MM.1S (cell line): Measurements from ENCODE around the gene FNDC1.

Experiments used
- DNase-seq: peaks from one replicate; pipeline ENCODE4 v3.0.0-alpha.2; 2015
- H2AFZ ChIP-seq: fragments of 300-600 bp; sonication (generic); 2 replicates; pipeline ENCODE4 v1.6.0; 2016; ENCODE audit warnings: antibody characterized with exemption, low read length
- H3F3A ChIP-seq: fragments of 300-600 bp; sonication (generic); 2 replicates; pipeline ENCODE4 v1.6.1; 2016; ENCODE audit warnings: mild to moderate bottlenecking, antibody characterized with exemption, low read length, moderate library complexity, mixed read lengths; ENCODE audit not compliant: insufficient read depth
- H3K27ac ChIP-seq: fragments of 300-600 bp; sonication (generic); 2 replicates; pipeline ENCODE4 v1.5.1; 2016; ENCODE audit warnings: mild to moderate bottlenecking, low read length
- H3K27me3 ChIP-seq: fragments of 300-600 bp; sonication (generic); replicated peaks from 2 replicates; pipeline ENCODE4 v1.6.0; 2016; ENCODE audit warnings: low read length; ENCODE audit not compliant: insufficient read depth
- H3K36me3 ChIP-seq: fragments of 300-600 bp; sonication (generic); replicated peaks from 2 replicates; pipeline ENCODE4 v1.6.1; 2016; ENCODE audit warnings: mild to moderate bottlenecking, low read length, mixed read lengths; ENCODE audit not compliant: insufficient read depth
- H3K4me1 ChIP-seq: fragments of 300-600 bp; sonication (generic); 2 replicates; pipeline ENCODE4 v1.6.1; 2016; ENCODE audit warnings: low read length, mixed read lengths
- H3K4me2 ChIP-seq: fragments of 300-600 bp; sonication (generic); 2 replicates; pipeline ENCODE4 v1.6.0; 2016; ENCODE audit warnings: low read depth, low read length
- H3K4me3 ChIP-seq: fragments of 300-600 bp; sonication (generic); 2 replicates; pipeline ENCODE4 v1.5.1; 2016; ENCODE audit warnings: low read length, mixed read lengths
- H3K79me2 ChIP-seq: fragments of 300-600 bp; sonication (generic); 2 replicates; pipeline ENCODE4 v1.6.1; 2016; ENCODE audit warnings: mixed run types, low read length, mixed read lengths
- H3K9ac ChIP-seq: fragments of 300-600 bp; sonication (generic); 2 replicates; pipeline ENCODE4 v1.6.1; 2016; ENCODE audit warnings: low read length, mixed read lengths
- H3K9me2 ChIP-seq: fragments of 300-600 bp; sonication (generic); replicated peaks from 2 replicates; pipeline ENCODE4 v1.6.1; 2016; ENCODE audit warnings: mild to moderate bottlenecking, low read length, mixed read lengths; ENCODE audit not compliant: insufficient read depth
- H3K9me3 ChIP-seq: fragments of 300-600 bp; sonication (generic); replicated peaks from 2 replicates; pipeline ENCODE4 v1.6.1; 2016; ENCODE audit warnings: mild to moderate bottlenecking, low read length, mixed read lengths; ENCODE audit not compliant: insufficient read depth
- H4K20me1 ChIP-seq: fragments of 300-600 bp; sonication (generic); 2 replicates; pipeline ENCODE4 v1.6.1; 2016; ENCODE audit warnings: mild to moderate bottlenecking, low read length, moderate library complexity, mixed read lengths; ENCODE audit not compliant: insufficient read depth
- CTCF ChIP-seq: fragments of 300-600 bp; sonication (generic); IDR thresholded peaks from 2 replicates; pipeline ENCODE4 v1.5.1; 2016; ENCODE audit warnings: antibody characterized with exemption, low read length, mixed read lengths
- EZH2 ChIP-seq: fragments of 300-600 bp; sonication (generic); optimal IDR thresholded peaks from 2 replicates; pipeline ENCODE3; 2017; ENCODE audit warnings: low read depth, mild to moderate bottlenecking, antibody characterized with exemption, low read length, mixed read lengths
- EZH2phosphoT487 ChIP-seq: fragments of 300-600 bp; sonication (generic); IDR thresholded peaks from 2 replicates; pipeline ENCODE4 v1.6.1; 2018; ENCODE audit warnings: antibody characterized with exemption, low read length

FNDC1 gene

GRCh38 chr6:159229651-159230051 is 60.5 kb downstream of the FNDC1 start:
- Histone ChIP-seq H4K20me1 (no peaks in the 10 kb centered on the region), H3K9me2 (no peaks in the 10 kb centered on the region), H3F3A (no peaks in the 10 kb centered on the region), H3K9ac (no peak overlapping the region), H3K36me3 (no peaks in the 10 kb centered on the region), H3K79me2 (no peaks in the 10 kb centered on the region), H3K4me1 (no peaks in the 10 kb centered on the region), H3K9me3 (no peaks in the 10 kb centered on the region), H2AFZ (no peak overlapping the region), H3K4me2 (no peak overlapping the region), H3K27ac (no peak overlapping the region), H3K4me3 (no peak overlapping the region), H3K27me3 (no peaks in the 10 kb centered on the region)
- DNase-seq = no peak
- TF ChIP-seq EZH2phosphoT487 = no peak
- no peak for TF ChIP-seq EZH2
- TF ChIP-seq CTCF = no peak

- Histone ChIP-seq H3K4me1 (no peaks in the 10 kb centered on the region), H3K4me2 (no peak overlapping the region), H3K27me3 (no peaks in the 10 kb centered on the region), H4K20me1 (no peaks in the 10 kb centered on the region), H3K79me2 (no peaks in the 10 kb centered on the region), H3F3A (no peaks in the 10 kb centered on the region), H3K9ac (no peak overlapping the region), H3K27ac (no peak overlapping the region), H3K4me3 (no peak overlapping the region), H3K36me3 (no peaks in the 10 kb centered on the region), H3K9me2 (no peaks in the 10 kb centered on the region), H3K9me3 (no peaks in the 10 kb centered on the region), H2AFZ (no peak overlapping the region)
- no peak for DNase-seq
- no peak for TF ChIP-seq EZH2
- no peak for TF ChIP-seq CTCF
- TF ChIP-seq EZH2phosphoT487 = no peak
Measured at GRCh38 chr6:159232106-159232645, 63.0 kb downstream of the FNDC1 start.

GRCh38 chr6:159232751-159233150 is 63.6 kb downstream of the FNDC1 start:
- H2AFZ ChIP-seq = no peak overlapping the region
- H3K4me3 ChIP-seq = no peak overlapping the region
- no peaks in the 10 kb centered on the region for H3K9me2 ChIP-seq
- TF ChIP-seq EZH2 (no peak), EZH2phosphoT487 (no peak), CTCF (no peak)
- no peaks in the 10 kb centered on the region for H4K20me1 ChIP-seq
- H3F3A ChIP-seq = no peaks in the 10 kb centered on the region
- H3K4me1 ChIP-seq = no peaks in the 10 kb centered on the region
- no peaks in the 10 kb centered on the region for H3K9me3 ChIP-seq
- H3K9ac ChIP-seq = no peak overlapping the region
- no peaks in the 10 kb centered on the region for H3K27me3 ChIP-seq
- DNase-seq = no peak
- H3K4me2 ChIP-seq = no peak overlapping the region
- no peak overlapping the region for H3K27ac ChIP-seq
- no peaks in the 10 kb centered on the region for H3K36me3 ChIP-seq
- H3K79me2 ChIP-seq = no peaks in the 10 kb centered on the region
